ENCODE data around the gene VOPP1. TPM values are rescaled to one million over a fixed set of nuclear protein-coding genes. Genes with fewer than 3 reads are reported as not detected.

The VOPP1 gene
- total RNA-seq, 4 donors from 2014 or later, result 23.7 to 42.1 (median 37.5) TPM

- TF ChIP-seq, protein P1, sequence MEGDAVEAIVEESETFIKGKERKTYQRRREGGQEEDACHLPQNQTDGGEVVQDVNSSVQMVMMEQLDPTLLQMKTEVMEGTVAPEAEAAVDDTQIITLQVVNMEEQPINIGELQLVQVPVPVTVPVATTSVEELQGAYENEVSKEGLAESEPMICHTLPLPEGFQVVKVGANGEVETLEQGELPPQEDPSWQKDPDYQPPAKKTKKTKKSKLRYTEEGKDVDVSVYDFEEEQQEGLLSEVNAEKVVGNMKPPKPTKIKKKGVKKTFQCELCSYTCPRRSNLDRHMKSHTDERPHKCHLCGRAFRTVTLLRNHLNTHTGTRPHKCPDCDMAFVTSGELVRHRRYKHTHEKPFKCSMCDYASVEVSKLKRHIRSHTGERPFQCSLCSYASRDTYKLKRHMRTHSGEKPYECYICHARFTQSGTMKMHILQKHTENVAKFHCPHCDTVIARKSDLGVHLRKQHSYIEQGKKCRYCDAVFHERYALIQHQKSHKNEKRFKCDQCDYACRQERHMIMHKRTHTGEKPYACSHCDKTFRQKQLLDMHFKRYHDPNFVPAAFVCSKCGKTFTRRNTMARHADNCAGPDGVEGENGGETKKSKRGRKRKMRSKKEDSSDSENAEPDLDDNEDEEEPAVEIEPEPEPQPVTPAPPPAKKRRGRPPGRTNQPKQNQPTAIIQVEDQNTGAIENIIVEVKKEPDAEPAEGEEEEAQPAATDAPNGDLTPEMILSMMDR (IDR thresholded peaks at IDR 0.05), result no peak
- no peak for TF ChIP-seq EP300 (IDR thresholded peaks at IDR 0.05)
- no peak for TF ChIP-seq POLR2A (IDR thresholded peaks at IDR 0.05; ENCODE audit: low read depth)
- no peak for TF ChIP-seq POLR2AphosphoS5 (IDR thresholded peaks at IDR 0.05)
- intact Hi-C loops (cut with DNase I), result no loop called here
- DNase-seq (ENCODE audit: extremely low spot score), result no peak
- Histone ChIP-seq H3K36me3 (no peaks in the 10 kb centered on the region), H3K4me1 (peaks cover 0 to 7% (median 2%) of the 10 kb centered on the region in 4 donors), H3K9me3 (no peaks in the 10 kb centered on the region), H3K4me3 (no peak overlapping the region), H3K27ac (replicated peaks in 1 of 4) (no peak overlapping the region), H3K27me3 (no peaks in the 10 kb centered on the region)
- 93% methylated on average over 11 of the region's 13 CpGs for WGBS
These were observed 132.1 kb downstream of the VOPP1 start for GRCh38 chr7:55440040-55440690.

GRCh38 chr7:55439627-55440026, 132.7 kb downstream of the VOPP1 start:
- Histone ChIP-seq H3K9me3 (no peaks in the 10 kb centered on the region), H3K36me3 (no peaks in the 10 kb centered on the region), H3K27ac (replicated peaks in 1 of 4) (no peak overlapping the region), H3K27me3 (no peaks in the 10 kb centered on the region), H3K4me1 (peaks cover 0 to 7% (median 2%) of the 10 kb centered on the region in 4 donors), H3K4me3 (no peak overlapping the region)
- WGBS, result 78% methylated on average over 10 of the region's 10 CpGs
- DNase-seq (ENCODE audit: extremely low spot score), result no peak
- intact Hi-C loops (cut with DNase I), result no loop called here
- TF ChIP-seq, protein P1 (IDR thresholded peaks at IDR 0.05), result no peak

GRCh38 chr7:55438757-55439525, 133.4 kb downstream of the VOPP1 start:
- H3K36me3 ChIP-seq, result no peaks in the 10 kb centered on the region
- no peaks in the 10 kb centered on the region for H3K27me3 ChIP-seq
- H3K4me3 ChIP-seq, result no peak overlapping the region
- H3K27ac ChIP-seq (replicated peaks in 1 of 4), result no peak overlapping the region
- intact Hi-C loops (cut with DNase I), result no loop called here
- no peak for DNase-seq (ENCODE audit: extremely low spot score)
- peaks cover 0 to 7% (median 2%) of the 10 kb centered on the region in 4 donors for H3K4me1 ChIP-seq
- WGBS, result 64% methylated on average over 19 of the region's 19 CpGs
- TF ChIP-seq POLR2AphosphoS5 (IDR thresholded peaks at IDR 0.05) (no peak), POLR2A (IDR thresholded peaks at IDR 0.05; ENCODE audit: low read depth) (no peak), EP300 (IDR thresholded peaks at IDR 0.05) (no peak)
- TF ChIP-seq, protein P1 (IDR thresholded peaks at IDR 0.05), result no peak
- H3K9me3 ChIP-seq, result no peaks in the 10 kb centered on the region

DNA sequence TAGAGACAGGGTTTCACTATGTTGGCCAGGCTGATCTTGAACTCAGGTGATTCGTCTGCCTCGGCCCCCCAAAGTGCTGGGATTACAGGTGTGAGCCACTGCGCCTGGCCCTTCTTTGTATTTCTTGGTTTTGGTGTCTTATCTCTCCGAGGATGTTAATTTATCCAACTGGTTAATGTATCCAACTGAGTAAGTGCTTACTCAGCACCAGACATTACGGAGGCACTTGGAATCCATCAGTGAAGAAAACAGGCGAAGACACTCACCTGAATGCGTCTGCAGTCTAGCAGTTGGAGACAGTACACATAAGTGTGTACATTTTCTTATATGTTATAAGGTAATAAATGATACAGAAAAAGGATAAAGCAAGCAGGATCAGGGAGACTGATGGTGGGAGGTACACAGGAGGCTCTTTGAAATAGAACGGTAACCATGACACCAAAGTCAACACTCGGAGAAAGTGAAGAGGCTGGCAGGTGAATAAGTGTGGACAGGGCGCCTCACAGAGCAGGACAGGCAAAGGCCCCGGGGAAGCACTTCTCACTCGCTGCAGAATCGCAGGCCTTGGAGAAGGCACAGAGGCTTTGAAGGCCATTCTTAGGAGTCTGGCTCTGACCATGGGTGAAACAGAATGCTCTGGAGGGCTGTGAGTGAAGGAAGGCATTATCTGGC, 134.1 kb downstream of the VOPP1 start:
- WGBS, result 92% methylated on average over 13 of the region's 13 CpGs
- Histone ChIP-seq H3K27ac (replicated peaks in 1 of 4) (no peak overlapping the region), H3K4me1 (peaks cover 0 to 7% (median 2%) of the 10 kb centered on the region in 4 donors), H3K4me3 (no peak overlapping the region), H3K36me3 (no peaks in the 10 kb centered on the region), H3K9me3 (no peaks in the 10 kb centered on the region), H3K27me3 (no peaks in the 10 kb centered on the region)
- no peak for TF ChIP-seq EP300 (IDR thresholded peaks at IDR 0.05)
- no peak for TF ChIP-seq POLR2A (IDR thresholded peaks at IDR 0.05; ENCODE audit: low read depth)
- TF ChIP-seq, protein P1 (IDR thresholded peaks at IDR 0.05), result no peak
- no peak for TF ChIP-seq POLR2AphosphoS5 (IDR thresholded peaks at IDR 0.05)
- DNase-seq (ENCODE audit: extremely low spot score), result no peak
- intact Hi-C loops (cut with DNase I), result no loop called here
